Stimulated activated CD4-positive, alpha-beta T cell treated with anti-CD3 and anti-CD28 coated beads, Interleukin-1b, Interleukin-23, amount 100 ng/mL, for 4 hours (primary cell): Measurements from ENCODE around the gene TMEM184A.
A peak's percentile ranks its signal among the peaks of the same experiment; 100 is the strongest.
"Not testable (repeated sequence)": the region's sequence is repeated elsewhere in the genome, so short reads cannot be mapped to it uniquely, and the experiment has no call there.

ENCODE experiments used
- DNase-seq, 2 donors: peaks; one replicate each; pipeline ENCODE4 v3.0.0-alpha.2; 2020; ENCODE audit warnings: low read depth in 2 of 2

TMEM184A gene

DNA sequence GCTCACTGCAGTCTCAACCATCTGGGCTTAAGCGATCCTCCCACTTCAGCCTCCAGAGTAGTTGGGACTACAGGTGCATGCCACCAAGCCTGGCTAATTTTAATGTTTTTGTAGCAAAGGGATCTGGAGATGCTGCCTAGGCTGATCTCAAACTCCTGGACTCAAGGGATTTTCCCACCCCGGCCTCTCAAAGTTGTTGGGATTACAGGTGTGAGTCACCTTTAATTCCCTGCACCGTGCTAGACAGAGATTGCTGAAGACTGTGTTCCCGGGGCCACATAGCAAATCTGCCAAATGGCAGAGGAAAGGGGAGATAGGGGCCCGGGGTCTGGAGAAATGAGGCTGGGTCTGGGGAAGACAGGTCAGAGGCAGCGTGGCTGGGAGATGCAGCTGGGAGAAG lies 34.5 kb upstream of the TMEM184A start:
- DNase-seq = no peak

DNA sequence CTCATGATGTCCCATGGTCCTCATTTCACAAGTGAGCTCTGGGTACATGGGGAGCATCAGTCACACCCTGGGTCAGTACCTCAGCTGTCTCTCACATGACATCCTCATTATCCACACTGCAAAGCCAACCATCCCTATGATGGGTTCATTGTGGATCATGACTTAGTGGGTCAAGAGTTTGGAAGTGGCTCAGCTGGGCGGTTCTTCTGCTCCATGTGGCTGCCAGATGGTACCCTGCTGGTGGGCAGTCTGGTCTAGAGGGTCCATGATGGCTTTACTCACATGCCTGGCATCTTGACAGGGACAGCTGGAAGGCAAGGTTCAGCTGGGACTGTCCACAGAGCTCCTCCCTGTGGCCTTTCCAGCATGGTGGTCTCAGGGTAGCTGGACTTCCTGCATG lies 33.0 kb upstream of the TMEM184A start:
- no peak for DNase-seq

- DNase-seq = no peak
Measured at GRCh38 chr7:1587738-1588137, 31.7 kb upstream of the TMEM184A start.

- no peak for DNase-seq
Measured at GRCh38 chr7:1586827-1587705, 31.1 kb upstream of the TMEM184A start.

- DNase-seq = no peak
Measured at GRCh38 chr7:1586126-1586826, 30.3 kb upstream of the TMEM184A start.

DNA sequence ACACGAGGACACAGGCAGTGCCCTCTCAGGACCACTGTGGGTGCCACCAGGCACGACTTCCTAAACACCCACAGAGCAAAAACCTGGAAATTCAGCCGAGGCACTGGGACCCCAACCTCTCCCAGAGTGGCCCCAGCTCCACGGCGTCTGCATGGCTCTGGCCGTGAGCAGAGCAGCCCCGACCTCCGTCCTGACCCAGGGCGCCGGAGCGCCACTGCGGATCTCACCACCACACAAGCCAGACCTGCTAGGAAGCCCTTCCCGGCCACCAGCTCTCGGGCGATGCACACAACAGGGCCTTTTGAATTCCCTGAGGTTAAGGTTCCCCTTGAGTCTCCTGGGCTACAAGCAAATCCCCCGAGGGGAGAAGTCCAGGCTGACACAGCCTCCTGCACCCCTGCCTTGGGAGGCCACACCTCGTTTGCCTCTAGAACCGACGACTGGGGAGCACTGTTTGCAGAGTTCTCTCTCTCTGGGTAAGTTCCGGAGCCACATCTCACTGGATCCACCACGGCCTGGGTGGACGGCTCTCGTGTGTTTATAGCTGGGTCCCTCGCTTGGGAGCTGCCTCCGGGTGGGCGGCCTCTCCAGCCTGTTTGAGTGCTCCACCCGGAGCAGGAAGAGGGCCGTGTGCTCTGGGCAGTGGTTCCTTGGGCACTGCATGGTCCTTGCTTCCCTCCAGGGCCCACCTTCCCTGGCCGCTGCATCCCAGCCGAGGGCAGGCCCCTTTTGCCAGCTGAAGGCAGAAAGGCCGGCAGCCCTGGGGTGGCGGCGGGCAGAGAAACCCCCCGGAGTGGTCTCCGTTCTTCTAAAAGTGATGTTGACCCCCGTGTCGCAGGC lies 29.4 kb upstream of the TMEM184A start:
- DNase-seq = no peak

DNA sequence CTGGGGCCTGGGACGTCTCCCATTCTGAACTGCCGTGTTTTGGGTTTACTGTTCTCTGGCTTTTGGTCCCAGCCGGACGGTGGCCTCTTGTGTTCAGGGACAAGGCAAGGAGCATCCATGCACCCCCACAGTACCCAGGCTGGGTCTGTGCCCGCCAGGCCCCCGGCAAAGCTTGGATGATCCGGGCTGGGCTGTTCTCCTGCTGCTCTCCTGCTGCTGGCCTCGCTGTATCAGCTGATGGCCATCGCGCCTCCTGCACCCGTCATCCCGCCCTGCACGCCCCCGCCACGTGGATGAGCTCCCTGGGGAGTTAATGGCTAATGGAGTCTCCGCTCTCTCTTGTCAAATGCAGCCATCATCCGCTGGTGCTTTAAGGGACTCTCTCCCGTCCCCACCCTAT lies 28.7 kb upstream of the TMEM184A start:
- DNase-seq = no peak

DNA sequence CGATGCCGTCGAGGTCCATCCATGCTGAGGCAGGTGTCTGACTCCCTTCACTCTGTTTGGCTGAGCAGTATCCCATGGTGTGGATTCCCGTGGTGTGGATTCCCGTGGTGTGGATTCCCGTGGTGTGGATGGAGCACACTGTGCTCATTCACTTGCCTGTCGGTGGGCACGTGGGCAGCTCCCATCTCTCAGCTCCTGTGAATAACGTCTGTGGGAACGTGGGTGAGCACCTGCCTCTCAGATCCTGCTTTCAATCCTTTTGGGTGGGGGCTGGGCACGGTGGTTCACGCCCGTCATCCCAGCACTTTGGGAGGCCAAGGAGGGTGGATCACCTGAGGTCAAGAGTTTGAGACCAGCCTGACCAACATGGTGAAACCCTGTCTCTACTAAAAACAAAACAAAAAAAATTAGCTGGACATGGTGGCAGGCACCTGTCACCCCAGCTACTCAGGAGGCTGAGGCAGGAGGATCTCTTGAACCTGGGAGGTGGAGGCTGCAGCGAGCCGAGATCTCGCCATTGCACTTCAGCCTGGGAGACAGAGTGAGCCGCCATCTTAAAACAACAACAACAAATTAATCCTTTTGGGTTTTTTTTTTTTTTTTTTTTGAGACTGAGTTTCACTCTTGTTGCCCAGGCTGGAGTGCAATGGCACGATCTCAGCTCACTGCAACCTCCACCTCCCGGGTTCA lies 27.4 kb upstream of the TMEM184A start:
- DNase-seq = not testable (repeated sequence)

DNA sequence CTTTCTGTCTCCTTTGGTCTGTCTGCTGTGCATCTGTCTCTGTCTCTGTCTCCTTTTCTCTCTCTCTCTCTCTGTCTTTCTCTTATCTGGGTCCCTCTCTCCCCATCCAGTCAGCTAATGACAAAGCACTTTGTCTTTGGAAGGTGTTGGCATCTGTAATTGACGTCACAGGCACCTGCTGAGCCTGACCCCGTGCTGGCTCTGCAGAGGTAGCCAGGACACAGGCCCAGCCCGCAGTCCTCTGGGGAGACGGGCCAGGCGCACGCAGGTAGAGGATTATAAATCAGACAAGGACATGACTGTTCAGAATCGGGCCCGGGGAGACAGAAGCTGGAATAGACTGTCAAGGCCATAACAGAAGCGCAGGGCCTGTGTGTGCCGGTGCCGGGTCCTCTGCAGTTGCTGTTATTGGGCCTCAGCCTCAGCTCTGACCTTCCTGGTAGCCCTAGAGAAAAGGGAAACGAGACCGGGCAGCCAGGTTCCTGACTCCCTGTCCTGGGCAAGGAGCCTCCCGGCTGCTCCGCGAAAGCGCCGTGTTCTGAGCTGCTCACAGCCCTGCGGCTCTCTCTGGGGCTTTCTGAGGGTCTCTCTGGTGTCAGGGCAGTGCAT lies 24.5 kb upstream of the TMEM184A start:
- no peak for DNase-seq

DNA sequence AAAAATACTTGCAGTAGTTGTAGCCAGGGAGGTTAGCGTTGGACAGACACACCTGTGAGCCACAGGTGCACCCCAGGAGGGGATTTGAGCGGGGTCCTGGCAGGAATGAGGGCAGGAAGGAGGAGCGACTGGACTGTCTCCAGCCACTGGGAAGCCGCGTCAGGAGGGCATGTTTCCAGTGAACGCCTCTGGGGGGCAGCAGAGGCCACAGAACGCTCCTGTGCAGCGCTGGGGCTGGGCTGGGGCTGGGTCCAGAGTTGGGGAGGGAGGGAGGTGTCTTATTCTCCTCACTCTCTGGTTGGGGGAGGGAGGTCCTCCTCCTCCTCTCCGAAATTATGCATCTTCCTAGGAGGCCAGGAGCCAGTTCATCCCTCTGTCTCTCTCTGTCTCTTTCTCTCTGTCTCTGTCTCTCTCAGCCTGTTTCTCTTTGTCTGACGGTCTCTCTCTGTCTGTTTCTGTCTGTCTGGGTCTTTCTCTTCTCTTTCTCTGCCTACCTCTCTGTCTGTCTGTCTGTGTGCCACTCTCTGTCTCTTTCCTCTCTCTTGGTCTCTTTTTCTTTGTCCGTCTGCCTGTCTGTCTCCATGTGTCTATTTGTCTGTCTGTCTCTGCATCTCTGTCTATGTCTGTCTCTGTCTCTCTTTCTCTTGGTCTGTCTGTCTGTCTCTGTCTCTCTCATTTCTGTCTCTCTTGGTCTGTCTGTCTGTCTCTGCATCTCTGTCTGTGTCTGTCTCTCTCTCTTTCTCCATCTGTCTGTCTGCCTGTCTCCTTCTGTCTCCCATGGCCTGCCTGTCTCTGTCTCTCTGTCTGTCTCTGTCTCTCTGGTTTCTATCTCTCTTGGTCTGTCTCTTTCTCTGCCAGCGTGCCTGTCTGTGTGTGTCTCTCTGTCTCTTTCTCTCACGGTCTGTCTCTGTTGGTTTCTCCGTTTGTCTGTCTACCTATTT lies 23.7 kb upstream of the TMEM184A start:
- DNase-seq = peak; percentile 65

- no peak for DNase-seq
Measured at GRCh38 chr7:1578513-1578912, 22.5 kb upstream of the TMEM184A start.

- no peak for DNase-seq
Measured at GRCh38 chr7:1576521-1577253, 20.7 kb upstream of the TMEM184A start.

- DNase-seq = no peak
Measured at GRCh38 chr7:1575809-1576208, 19.8 kb upstream of the TMEM184A start.

- no peak for DNase-seq
Measured at GRCh38 chr7:1572111-1572822, 16.3 kb upstream of the TMEM184A start.

DNA sequence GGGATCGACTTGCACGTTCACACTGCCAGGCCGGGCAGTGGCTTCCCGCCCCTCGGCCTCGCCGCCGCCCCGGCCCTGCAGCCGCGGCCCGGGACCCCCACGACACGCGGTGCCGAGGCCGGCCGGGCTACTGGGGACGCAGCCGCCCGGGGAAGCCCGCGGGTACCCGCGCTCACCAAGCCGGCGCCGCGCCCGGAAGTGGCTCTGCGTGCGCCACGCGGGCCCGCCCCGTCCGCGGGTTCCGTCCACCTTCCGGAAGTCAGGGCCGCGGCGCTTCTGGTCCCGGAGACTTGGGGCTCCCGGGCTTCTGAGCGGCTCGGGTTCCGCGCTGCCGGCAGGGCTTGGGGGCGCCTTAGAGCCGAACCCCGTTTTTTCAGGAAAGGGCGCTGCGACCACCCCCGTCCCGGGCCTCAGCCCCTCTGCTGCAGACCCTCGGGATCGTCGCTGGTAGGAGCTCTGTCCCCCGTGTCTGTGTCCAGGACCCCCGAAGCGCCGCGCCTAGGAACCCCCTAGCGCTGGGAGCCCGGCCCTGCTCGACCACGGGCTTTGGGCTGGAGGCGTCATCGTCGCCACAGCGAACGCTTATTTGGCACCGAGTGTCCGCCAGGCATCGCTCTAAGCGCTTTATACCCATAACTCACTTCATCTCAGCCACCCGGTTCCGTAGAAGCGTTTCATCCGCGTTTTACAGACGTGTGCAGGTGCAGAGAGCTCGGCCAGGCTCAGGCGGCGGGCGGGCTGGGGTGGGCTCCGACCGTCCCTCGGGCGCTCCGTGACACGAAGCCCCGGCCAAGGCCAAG lies 14.0 kb upstream of the TMEM184A start, which contains the start of gene PSMG3:
Gene PSMG3, minus strand, starts transcription at position 200 of the 800 bp plus-strand sequence. CDS start 693 bp downstream, outside the sequence.
- DNase-seq = peak; percentile 73 to 86

- no peak for DNase-seq
Measured at GRCh38 chr7:1569440-1569832, 13.4 kb upstream of the TMEM184A start.

GRCh38 chr7:1569016-1569415 lies 13.0 kb upstream of the TMEM184A start:
- no peak for DNase-seq
